SK-N-SH (cell line): ENCODE data around the gene PBX3. TPM values are rescaled to one million over a fixed set of nuclear protein-coding genes. Genes with fewer than 3 reads are reported as not detected.

Source experiments
- CTCF ChIA-PET: fragments of 300-600, 350-600 bp; formaldehyde crosslinking; extraction: SDS; loops from one replicate; lab custom pipeline; 2021; lab: Yijun Ruan, JAX
- POLR2A ChIA-PET: fragments of 350-600 bp; sonication (Branson Sonifier 250); formaldehyde crosslinking; extraction: SDS; loops from one replicate; lab custom pipeline; 2020; ENCODE audit warnings: antibody characterized with exemption, inconsistent platforms; lab: Yijun Ruan, JAX
- DNase-seq: peaks from one replicate; pipeline ENCODE4 v3.0.0; 2012
- H2AFZ ChIP-seq: fragments of 200-600 bp; sonication (generic); 2 replicates; pipeline ENCODE4 v1.8.1; 2016; ENCODE audit warnings: antibody characterized with exemption, mild to moderate bottlenecking, low read depth
- H3F3A ChIP-seq: fragments of 200-600 bp; sonication (generic); replicated peaks from 2 replicates; pipeline ENCODE3; 2016; ENCODE audit warnings: antibody characterized with exemption, mild to moderate bottlenecking; ENCODE audit not compliant: insufficient read depth
- H3K27ac ChIP-seq, 2 experiments: fragments of 200-500 bp in 1 of 2; fragments of 200-600 bp in 1 of 2; sonication (Bioruptor generic) in 1 of 2; sonication (generic), shearing (Covaris generic) in 1 of 2; 2 replicates each; pipeline versions ENCODE4 v1.5.1 to v1.6.1; 2014 to 2016; ENCODE audit warnings: low read depth in 2 of 2, inconsistent platforms in 1 of 2, low read length in 1 of 2, mild to moderate bottlenecking in 1 of 2, mixed read lengths in 1 of 2
- H3K27me3 ChIP-seq: fragments of 200-600 bp; sonication (generic), shearing (Covaris generic); 2 replicates; pipeline ENCODE4 v1.6.1; 2016; ENCODE audit warnings: mixed run types; ENCODE audit not compliant: insufficient read depth
- H3K36me3 ChIP-seq, 2 experiments: fragments of 200-500 bp in 1 of 2; fragments of 200-600 bp in 1 of 2; sonication (Bioruptor generic) in 1 of 2; sonication (generic) in 1 of 2; replicated peaks in 1 of 2; 2 replicates each; pipeline versions ENCODE3 to v1.5.1; 2014 to 2016; ENCODE audit warnings: low read length in 1 of 2, mild to moderate bottlenecking in 1 of 2; ENCODE audit not compliant: insufficient read depth in 2 of 2, control insufficient read depth in 1 of 2
- H3K4me1 ChIP-seq, 2 experiments: fragments of 200-500 bp in 1 of 2; fragments of 200-600 bp in 1 of 2; sonication (Bioruptor generic) in 1 of 2; sonication (generic), shearing (Covaris generic) in 1 of 2; 2 replicates each; pipeline versions ENCODE4 v1.5.1 to v1.6.1; 2014 to 2016; ENCODE audit warnings: low read depth in 1 of 2, low read length in 1 of 2, mixed run types in 1 of 2; ENCODE audit not compliant: insufficient read depth in 2 of 2, control insufficient read depth in 1 of 2
- H3K4me2 ChIP-seq: fragments of 200-600 bp; sonication (generic), shearing (Covaris generic); 2 replicates; pipeline ENCODE4 v1.6.1; 2017; ENCODE audit warnings: mixed run types
- H3K4me3 ChIP-seq, 2 experiments: fragments of 200-500 bp in 1 of 2; fragments of 200-600 bp in 1 of 2; sonication (Bioruptor generic) in 1 of 2; sonication (generic), shearing (Covaris generic) in 1 of 2; 2 replicates each; pipeline versions ENCODE4 v1.5.1 to v1.8.1; 2014 to 2016; ENCODE audit warnings: low read depth in 2 of 2, inconsistent platforms in 1 of 2, low read length in 1 of 2, mild to moderate bottlenecking in 1 of 2, mixed read lengths in 1 of 2, moderate library complexity in 1 of 2
- H3K79me2 ChIP-seq: fragments of 200-600 bp; sonication (generic); 2 replicates; pipeline ENCODE4 v1.8.1; 2017; ENCODE audit warnings: mild to moderate bottlenecking; ENCODE audit not compliant: insufficient read depth
- H3K9ac ChIP-seq: fragments of 200-600 bp; sonication (generic); 2 replicates; pipeline ENCODE4 v1.6.1; 2017; ENCODE audit warnings: mixed run types
- H3K9me2 ChIP-seq: fragments of 200-600 bp; sonication (generic); 2 replicates; pipeline ENCODE4 v1.6.1; 2017; ENCODE audit warnings: mixed run types
- H3K9me3 ChIP-seq: fragments of 200-600 bp; sonication (generic); 2 replicates; pipeline ENCODE4 v1.6.1; 2017; ENCODE audit warnings: mixed run types, mild to moderate bottlenecking, moderate library complexity
- H4K20me1 ChIP-seq: fragments of 200-600 bp; sonication (generic); 2 replicates; pipeline ENCODE4 v1.6.1; 2017; ENCODE audit warnings: mild to moderate bottlenecking, mixed run types; ENCODE audit not compliant: insufficient read depth
- CHD2 ChIP-seq: fragments of 150-350 bp; IDR thresholded peaks from 2 replicates; pipeline ENCODE4 v1.6.1; 2018; ENCODE audit warnings: low read length; ENCODE audit not compliant: partially characterized antibody
- EP300 ChIP-seq, 2 experiments: IDR thresholded peaks; 2 replicates each; pipeline versions ENCODE4 v1.4.0 to v1.6.1; 2012; ENCODE audit warnings: borderline replicate concordance in 1 of 2, low read depth in 1 of 2, low read length in 1 of 2
- FOXM1 ChIP-seq: IDR thresholded peaks from 2 replicates; pipeline ENCODE4 v1.4.0; 2012; ENCODE audit warnings: low read depth, mild to moderate bottlenecking
- MXI1 ChIP-seq: IDR thresholded peaks from 2 replicates; pipeline ENCODE4 v1.6.1; 2012; ENCODE audit warnings: mild to moderate bottlenecking, low read depth, low read length, improper control_type of control experiment
- NFIC ChIP-seq: IDR thresholded peaks from 2 replicates; pipeline ENCODE4 v1.4.0; 2012; ENCODE audit warnings: borderline replicate concordance
- POLR2AphosphoS5 ChIP-seq: IDR thresholded peaks from 2 replicates; pipeline ENCODE4 v1.6.1; 2012; ENCODE audit warnings: low read depth, low read length
- SIN3A ChIP-seq: IDR thresholded peaks from 2 replicates; pipeline ENCODE4 v1.6.1; 2012; ENCODE audit warnings: low read depth, mild to moderate bottlenecking, low read length, moderate library complexity, borderline replicate concordance
- SMC3 ChIP-seq: IDR thresholded peaks from 2 replicates; pipeline ENCODE4 v1.6.1; 2012; ENCODE audit warnings: low read depth, low read length, improper control_type of control experiment
- TAF1 ChIP-seq: IDR thresholded peaks from 2 replicates; pipeline ENCODE4 v1.6.1; 2012; ENCODE audit warnings: low read depth, mild to moderate bottlenecking, low read length, moderate library complexity, borderline replicate concordance
- TEAD4 ChIP-seq: IDR thresholded peaks from 2 replicates; pipeline ENCODE4 v1.4.0; 2012; ENCODE audit warnings: mild to moderate bottlenecking, borderline replicate concordance; ENCODE audit not compliant: insufficient read depth
- YY1 ChIP-seq: IDR thresholded peaks from 2 replicates; pipeline ENCODE4 v1.4.0; 2012; ENCODE audit warnings: low read depth, mild to moderate bottlenecking
- WGBS: methylation state at CpG from one replicate; pipeline ENCODE4 v1.1.6; 2017; ENCODE audit warnings: low lambda C conversion rate; 5-methylcytosine and 5-hydroxymethylcytosine counted together
- polyA plus RNA-seq, 3 experiments: library from polyadenylated mRNA; depleted of rRNA; stranded (reverse); fragments of >200 nt; gene quantifications; 2 replicates each; pipeline ENCODE4 v1.2.3, GENCODE V29; 2012
- TF ChIP-seq, protein P1 (sequence below): IDR thresholded peaks from 2 replicates; pipeline ENCODE4 v1.4.0; 2012; ENCODE audit warnings: low read depth
- TF ChIP-seq, protein P2 (sequence below): IDR thresholded peaks from 2 replicates; pipeline ENCODE4 v1.6.1; 2012; ENCODE audit warnings: mild to moderate bottlenecking, low read depth, low read length, moderate library complexity
- TF ChIP-seq, protein P3 (sequence below): fragments of 150-350 bp; IDR thresholded peaks from 2 replicates; pipeline ENCODE4 v1.6.1; 2017; ENCODE audit warnings: antibody characterized with exemption, low read length, low read depth, borderline replicate concordance
- TF ChIP-seq, protein P4 (sequence below): fragments of 150-350 bp; IDR thresholded peaks from 2 replicates; pipeline ENCODE4 v1.6.1; 2016; ENCODE audit warnings: mild to moderate bottlenecking, low read depth, low read length

The PBX3 gene
- polyA plus RNA-seq, 1 of the 3 experiments (the other 2 are of a cell fraction): 73.0 TPM

DNA sequence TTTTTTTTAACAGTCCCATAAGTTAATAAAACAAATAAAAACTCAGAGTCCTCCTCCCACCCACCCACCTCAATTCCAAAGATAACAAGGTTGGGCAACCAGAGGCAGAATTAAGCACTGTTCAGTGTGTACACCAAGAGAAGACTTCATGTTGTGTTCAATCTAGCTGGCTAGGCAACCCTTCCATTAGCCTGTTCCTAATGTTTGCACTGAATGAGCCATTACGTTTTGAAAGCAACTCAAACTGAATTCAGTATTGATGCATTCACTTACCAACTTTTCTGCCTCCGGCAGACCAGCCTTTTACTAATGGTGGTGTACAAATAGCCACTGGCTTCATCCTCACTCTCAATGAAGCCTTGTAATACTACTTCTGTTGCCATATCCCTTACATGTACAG, 47.5 kb downstream of the PBX3 start:
- H3K4me2 ChIP-seq: no peak overlapping the region
- peaks cover 58% of the 10 kb centered on the region for H4K20me1 ChIP-seq
- no peak overlapping the region for H3K9ac ChIP-seq
- H3K4me1 ChIP-seq: peaks cover 0 to 4% of the 10 kb centered on the region in 2 experiments; a peak in 2 of 4 replicates
- H3K9me3 ChIP-seq: no peaks in the 10 kb centered on the region
- H3K27me3 ChIP-seq: no peaks in the 10 kb centered on the region
- no peaks in the 10 kb centered on the region for H3K9me2 ChIP-seq
- peaks cover 12 to 51% of the 10 kb centered on the region in 2 experiments for H3K36me3 ChIP-seq
- ChIA-PET CTCF (no interaction called here), POLR2A (no interaction called here)
- no peak for DNase-seq
- peaks cover 97% of the 10 kb centered on the region for H3K79me2 ChIP-seq
- TF ChIP-seq MXI1: no peak
- peaks cover 7% of the 10 kb centered on the region for H3F3A ChIP-seq
- 95% methylated on average over 2 of the region's 2 CpGs for WGBS
- no peak overlapping the region for H2AFZ ChIP-seq
- H3K4me3 ChIP-seq: no peak overlapping the region
- no peak overlapping the region for H3K27ac ChIP-seq

DNA sequence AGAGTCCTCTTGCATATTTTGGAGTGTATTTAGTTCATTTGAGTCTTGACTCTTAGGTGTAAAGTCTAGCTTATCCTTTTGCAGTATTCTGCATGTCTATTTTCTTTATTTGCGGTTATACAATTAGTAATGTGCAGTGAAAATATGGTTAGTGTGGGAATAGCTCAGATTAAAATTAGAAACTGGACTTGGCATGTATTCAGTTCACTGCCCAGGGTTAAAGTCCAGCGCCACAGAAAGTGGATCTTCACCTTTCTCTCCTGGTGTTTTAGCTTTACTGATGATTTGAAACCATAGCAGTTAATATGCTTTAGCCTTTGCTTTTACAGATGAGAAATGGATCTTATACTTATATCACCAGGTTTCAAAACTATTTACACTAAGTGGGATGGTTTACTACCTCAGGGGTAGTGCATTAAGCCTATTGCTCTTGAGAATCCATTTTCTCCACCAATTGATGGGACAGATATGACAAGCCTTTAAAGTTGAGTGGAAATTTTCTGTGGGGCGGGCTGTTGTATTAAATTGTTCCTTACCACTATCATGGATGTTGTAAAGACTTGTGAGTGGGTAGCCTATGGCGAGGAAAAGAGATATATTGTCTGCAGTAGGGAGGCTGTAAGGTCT, 48.9 kb downstream of the PBX3 start:
- TF ChIP-seq MXI1 (no peak), CHD2 (no peak), EP300 (IDR thresholded peaks at IDR 0.05; ENCODE audit: borderline replicate concordance in 1 of 2, low read depth in 1 of 2, low read length in 1 of 2) (no peak), TAF1 (no peak), NFIC (no peak), SMC3 (no peak), YY1 (no peak), FOXM1 (no peak), SIN3A (no peak), POLR2AphosphoS5 (no peak), TEAD4 (no peak)
- TF ChIP-seq, protein P1, sequence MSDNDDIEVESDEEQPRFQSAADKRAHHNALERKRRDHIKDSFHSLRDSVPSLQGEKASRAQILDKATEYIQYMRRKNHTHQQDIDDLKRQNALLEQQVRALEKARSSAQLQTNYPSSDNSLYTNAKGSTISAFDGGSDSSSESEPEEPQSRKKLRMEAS: no peak
- TF ChIP-seq, protein P2, sequence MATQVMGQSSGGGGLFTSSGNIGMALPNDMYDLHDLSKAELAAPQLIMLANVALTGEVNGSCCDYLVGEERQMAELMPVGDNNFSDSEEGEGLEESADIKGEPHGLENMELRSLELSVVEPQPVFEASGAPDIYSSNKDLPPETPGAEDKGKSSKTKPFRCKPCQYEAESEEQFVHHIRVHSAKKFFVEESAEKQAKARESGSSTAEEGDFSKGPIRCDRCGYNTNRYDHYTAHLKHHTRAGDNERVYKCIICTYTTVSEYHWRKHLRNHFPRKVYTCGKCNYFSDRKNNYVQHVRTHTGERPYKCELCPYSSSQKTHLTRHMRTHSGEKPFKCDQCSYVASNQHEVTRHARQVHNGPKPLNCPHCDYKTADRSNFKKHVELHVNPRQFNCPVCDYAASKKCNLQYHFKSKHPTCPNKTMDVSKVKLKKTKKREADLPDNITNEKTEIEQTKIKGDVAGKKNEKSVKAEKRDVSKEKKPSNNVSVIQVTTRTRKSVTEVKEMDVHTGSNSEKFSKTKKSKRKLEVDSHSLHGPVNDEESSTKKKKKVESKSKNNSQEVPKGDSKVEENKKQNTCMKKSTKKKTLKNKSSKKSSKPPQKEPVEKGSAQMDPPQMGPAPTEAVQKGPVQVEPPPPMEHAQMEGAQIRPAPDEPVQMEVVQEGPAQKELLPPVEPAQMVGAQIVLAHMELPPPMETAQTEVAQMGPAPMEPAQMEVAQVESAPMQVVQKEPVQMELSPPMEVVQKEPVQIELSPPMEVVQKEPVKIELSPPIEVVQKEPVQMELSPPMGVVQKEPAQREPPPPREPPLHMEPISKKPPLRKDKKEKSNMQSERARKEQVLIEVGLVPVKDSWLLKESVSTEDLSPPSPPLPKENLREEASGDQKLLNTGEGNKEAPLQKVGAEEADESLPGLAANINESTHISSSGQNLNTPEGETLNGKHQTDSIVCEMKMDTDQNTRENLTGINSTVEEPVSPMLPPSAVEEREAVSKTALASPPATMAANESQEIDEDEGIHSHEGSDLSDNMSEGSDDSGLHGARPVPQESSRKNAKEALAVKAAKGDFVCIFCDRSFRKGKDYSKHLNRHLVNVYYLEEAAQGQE: no peak
- TF ChIP-seq, protein P3, sequence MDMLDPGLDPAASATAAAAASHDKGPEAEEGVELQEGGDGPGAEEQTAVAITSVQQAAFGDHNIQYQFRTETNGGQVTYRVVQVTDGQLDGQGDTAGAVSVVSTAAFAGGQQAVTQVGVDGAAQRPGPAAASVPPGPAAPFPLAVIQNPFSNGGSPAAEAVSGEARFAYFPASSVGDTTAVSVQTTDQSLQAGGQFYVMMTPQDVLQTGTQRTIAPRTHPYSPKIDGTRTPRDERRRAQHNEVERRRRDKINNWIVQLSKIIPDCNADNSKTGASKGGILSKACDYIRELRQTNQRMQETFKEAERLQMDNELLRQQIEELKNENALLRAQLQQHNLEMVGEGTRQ: no peak
- TF ChIP-seq, protein P4, sequence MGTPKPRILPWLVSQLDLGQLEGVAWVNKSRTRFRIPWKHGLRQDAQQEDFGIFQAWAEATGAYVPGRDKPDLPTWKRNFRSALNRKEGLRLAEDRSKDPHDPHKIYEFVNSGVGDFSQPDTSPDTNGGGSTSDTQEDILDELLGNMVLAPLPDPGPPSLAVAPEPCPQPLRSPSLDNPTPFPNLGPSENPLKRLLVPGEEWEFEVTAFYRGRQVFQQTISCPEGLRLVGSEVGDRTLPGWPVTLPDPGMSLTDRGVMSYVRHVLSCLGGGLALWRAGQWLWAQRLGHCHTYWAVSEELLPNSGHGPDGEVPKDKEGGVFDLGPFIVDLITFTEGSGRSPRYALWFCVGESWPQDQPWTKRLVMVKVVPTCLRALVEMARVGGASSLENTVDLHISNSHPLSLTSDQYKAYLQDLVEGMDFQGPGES: no peak
- no peak overlapping the region for H2AFZ ChIP-seq
- 97% methylated on average over 4 of the region's 4 CpGs for WGBS
- H3K4me3 ChIP-seq: no peak overlapping the region
- H3K36me3 ChIP-seq: peaks cover 14 to 51% of the 10 kb centered on the region in 2 experiments
- H3K27me3 ChIP-seq: no peaks in the 10 kb centered on the region
- H3K4me2 ChIP-seq: no peak overlapping the region
- ChIA-PET POLR2A (no interaction called here), CTCF (no interaction called here)
- no peak for DNase-seq
- H4K20me1 ChIP-seq: peaks cover 47% of the 10 kb centered on the region
- H3K9me2 ChIP-seq: no peaks in the 10 kb centered on the region
- peaks cover 7% of the 10 kb centered on the region for H3F3A ChIP-seq
- peaks cover 0 to 4% of the 10 kb centered on the region in 2 experiments; a peak in 2 of 4 replicates for H3K4me1 ChIP-seq
- peaks cover 96% of the 10 kb centered on the region for H3K79me2 ChIP-seq
- H3K9me3 ChIP-seq: no peaks in the 10 kb centered on the region
- H3K9ac ChIP-seq: no peak overlapping the region
- H3K27ac ChIP-seq: no peak overlapping the region
